ENCODE measurements around the gene SHROOM4. TPM values are rescaled to one million over a fixed set of nuclear protein-coding genes. Genes with fewer than 3 reads are reported as not detected.

The SHROOM4 gene
- polyA plus RNA-seq, 5 donors, result 20.6 to 38.8 (median 33.6) TPM

- DNase-seq, result no peak
These were observed 34.3 kb downstream of the SHROOM4 start for GRCh38 chrX:50779694-50780093.

DNA sequence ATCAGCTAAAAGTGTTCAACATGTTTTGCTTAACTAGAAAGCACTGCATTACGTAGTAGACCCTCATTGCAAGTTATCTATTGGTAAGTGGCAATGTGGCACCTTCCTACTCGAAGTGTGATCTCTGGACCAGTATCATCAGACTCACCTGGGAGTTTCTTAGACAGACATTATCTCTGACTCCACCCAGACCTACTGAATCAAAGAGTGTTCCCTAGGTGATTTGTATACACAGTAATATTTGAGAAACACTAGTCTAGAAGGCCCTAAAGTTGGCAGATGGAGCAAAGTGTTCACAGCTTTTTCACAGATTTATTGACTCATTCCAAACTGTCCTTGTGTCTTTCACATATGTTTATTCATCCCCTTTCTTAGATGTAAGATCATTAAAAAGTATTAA, 35.7 kb downstream of the SHROOM4 start:
- DNase-seq, result no peak

DNA sequence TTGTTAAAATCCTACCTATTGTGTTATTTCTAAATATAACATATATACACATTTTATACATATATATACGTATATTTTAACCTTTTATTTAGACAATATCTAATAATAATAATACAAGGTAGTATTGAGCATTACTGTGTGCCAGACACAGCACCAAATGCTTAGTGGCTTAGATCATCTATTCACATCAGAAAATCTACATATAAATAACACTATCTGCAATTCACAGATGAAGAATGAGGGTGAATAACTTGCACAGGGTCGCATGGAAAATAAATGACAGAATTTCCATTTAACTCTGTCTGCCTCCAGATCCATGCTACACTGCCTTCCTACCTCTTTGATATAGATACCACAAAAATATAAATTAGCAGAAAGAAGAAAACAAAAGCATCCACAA, 37.7 kb downstream of the SHROOM4 start:
- no peak for DNase-seq

DNA sequence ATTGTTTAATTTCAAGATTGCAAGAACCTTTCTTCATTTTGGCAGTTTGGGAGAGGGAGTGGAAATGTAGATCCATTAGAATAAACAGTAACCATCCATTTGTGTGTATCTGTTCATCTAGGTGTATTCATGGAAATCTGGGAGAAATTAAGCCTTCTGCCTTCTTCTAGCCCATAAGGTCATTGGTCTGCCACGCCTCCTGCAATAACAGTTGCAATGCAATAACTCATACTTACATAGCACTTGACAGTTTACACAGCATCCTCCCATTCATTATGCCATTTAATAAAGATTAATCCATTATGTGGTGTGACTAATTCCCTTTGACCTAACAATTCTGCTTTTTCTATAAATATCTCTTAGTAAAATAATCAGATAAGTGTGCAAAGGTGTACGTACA, 42.6 kb downstream of the SHROOM4 start:
- DNase-seq, result no peak

- DNase-seq, result peak; percentile 67 to 73
These were observed 43.3 kb downstream of the SHROOM4 start for GRCh38 chrX:50770702-50771101.

GRCh38 chrX:50769389-50770063, 44.5 kb downstream of the SHROOM4 start:
- no peak for DNase-seq

DNA sequence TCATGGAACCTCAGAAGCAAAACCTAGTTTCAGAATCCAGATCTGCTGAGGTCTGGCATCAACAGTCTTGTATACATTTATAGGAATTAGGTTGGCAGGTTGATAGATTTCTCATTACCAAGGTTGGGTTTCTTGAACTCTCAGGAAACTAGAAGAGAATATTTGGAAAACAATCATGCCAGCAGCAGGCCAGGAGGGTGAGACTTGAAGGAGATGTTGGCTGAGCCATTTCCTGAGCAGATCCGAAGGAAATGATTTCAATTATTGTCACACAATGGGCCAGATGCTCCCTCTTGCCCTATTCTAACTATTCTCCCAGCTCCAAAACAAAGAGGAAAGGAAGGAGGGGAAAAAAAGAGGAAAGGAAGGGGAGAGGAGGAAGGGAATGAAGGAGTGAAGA, 45.2 kb downstream of the SHROOM4 start:
- DNase-seq, result no peak

DNA sequence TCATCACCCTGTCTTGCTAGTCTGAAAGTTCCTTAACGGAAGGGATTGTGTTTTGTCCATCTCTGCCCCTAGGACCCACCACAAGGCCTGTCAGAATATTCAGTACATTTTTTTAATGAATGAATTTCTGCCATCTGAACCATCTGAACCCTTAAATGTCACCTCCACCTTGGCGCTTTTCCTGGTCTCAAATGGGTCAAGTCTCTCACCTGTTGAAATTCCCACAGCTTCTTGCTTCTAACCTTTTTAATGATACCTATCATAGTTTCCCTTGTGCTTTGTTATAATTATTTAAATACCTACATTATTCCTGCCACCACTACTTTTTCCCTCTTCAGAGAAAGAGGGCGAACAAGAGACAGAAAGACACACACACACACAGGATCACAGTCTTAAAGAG, 48.0 kb downstream of the SHROOM4 start:
- no peak for DNase-seq

DNA sequence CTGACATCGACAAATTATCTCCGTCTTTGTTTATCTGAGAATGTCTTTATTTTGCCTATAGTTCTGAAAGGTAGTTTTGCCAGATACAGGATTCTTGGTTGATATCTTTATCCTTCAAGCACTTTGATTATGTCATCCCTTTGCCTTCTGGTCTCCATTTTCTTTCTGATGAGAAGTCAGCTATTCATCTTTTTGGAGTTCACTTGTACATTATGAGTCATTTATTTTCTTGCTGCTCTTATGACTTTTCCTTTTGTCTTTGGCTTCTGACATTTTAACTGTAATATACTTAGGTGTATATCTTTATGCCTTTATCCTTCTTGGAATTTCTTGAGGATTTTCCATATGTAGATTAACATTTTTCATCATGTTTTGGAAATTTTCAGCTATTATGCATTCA, 51.4 kb downstream of the SHROOM4 start:
- DNase-seq, result no peak

- DNase-seq, result no peak
These were observed 57.7 kb downstream of the SHROOM4 start for GRCh38 chrX:50756276-50756675.

- DNase-seq, result no peak
These were observed 62.9 kb downstream of the SHROOM4 start for GRCh38 chrX:50751091-50751490.

GRCh38 chrX:50747471-50747900, 66.5 kb downstream of the SHROOM4 start:
- no peak for DNase-seq

GRCh38 chrX:50736656-50737055, 77.3 kb downstream of the SHROOM4 start:
- DNase-seq, result no peak

DNA sequence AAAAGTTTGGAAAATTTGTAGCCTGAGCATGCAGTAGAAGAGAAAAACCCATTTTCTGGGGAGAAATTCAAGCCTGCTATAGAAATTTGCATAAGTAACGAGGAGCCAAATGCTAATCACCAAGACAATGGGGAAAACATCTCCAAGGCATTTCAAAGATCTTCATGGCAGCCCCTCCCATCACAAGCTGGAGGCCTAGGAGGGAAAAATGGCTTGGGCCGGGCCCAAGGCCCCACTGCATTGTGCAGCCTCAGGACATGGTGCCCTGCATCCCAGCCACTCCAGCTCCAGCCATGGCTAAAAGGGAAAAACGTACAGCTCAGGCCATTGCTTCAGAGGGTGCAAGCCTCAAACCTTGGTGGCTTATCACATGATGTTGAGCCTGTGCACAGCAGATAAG, 87.7 kb downstream of the SHROOM4 start:
- DNase-seq, result no peak

- DNase-seq, result no peak
These were observed 88.7 kb downstream of the SHROOM4 start for GRCh38 chrX:50725310-50725709.

DNA sequence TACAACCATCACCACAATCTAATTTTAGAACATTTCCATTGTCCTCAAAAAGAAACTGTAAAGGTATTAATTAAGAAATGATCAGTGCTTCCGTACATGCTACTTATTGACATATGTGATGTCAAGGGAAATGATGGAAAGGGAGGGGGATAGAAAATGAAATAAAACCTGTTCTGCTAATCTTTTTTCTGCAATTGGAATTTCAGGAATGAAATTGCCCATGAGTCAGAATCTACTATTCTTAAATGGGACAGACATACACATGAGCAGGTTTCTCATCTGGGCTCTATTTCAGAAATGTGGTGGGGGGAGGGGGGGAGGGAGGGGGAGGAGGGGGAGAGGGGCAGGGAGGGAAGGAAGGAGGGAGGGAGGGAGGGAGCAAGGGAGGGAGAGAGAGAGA, 91.0 kb downstream of the SHROOM4 start:
- no peak for DNase-seq

DNA sequence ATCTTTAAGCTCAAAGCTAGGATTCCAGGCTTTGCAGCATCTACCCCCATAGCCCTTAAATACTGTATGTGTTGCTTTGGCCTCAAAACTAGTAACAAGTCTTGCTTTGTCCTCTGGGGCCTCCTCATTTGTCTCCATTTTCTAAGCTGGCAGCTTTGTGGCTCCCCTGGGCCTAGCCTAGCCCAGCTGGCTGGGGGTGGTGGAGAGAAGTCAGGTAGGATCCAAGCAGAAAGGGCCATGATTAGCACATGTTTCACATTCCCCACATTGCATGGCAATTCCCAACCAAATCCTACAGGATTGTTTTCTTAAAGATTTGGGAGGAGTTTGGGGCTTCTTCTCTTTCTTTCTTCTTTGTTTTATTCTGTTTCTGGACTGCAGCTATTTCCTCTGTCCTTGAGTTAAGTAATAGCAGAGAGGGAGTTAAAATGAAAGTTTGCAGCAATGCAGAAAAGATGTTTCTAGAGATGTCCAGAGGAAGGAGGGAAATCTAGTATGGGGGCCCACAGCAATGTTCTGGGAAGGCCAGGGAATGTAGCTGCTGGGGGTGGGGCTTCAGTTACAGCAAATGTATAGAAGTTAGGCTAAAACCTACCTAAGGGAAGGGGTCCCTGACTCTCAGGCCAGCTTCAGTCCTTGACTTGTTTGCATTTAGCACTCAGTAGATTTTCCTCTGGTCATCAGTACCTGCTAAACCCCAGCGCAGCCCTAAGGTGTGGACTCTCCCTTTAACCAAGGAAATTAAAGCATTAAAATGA, 92.1 kb downstream of the SHROOM4 start:
- no peak for DNase-seq

DNA sequence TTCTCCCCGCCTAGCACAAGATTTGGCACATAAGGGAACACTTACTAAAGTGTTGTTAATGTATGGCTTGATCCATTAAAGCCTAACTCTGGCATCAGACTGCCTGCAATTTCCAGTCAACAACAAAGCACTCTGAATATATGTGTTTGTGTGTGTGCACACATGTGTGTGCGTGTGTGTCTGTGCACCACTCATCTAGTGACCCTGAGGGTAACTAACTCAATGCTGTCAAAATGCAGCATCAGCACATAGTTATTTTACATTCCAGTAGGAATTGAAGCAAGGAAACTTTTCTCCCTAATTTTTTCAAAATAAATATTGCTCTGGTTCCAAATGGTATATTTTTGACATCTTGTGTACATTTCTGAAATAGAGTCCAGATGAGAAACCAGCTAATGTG, 94.4 kb downstream of the SHROOM4 start:
- DNase-seq, result no peak

DNA sequence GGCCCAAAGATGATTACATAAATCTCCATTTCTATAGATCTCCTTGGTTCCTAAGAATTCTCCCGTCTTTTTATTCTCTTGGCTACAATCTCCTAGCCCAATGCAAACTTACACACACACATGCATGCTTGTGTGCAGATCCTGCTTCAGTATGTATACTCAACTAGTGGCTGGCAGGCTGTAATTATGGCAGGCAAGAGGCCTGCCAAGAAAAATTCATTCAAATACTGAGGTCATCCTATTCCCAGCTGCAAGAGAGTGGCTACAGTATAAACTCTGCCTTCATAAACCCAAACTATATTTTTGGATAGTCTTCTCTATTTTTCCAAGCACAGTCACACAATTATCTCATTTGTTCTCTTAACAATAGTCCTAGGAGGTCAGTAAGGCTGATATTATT, 95.2 kb downstream of the SHROOM4 start:
- DNase-seq, result no peak

- DNase-seq, result no peak
These were observed 97.3 kb downstream of the SHROOM4 start for GRCh38 chrX:50716706-50717105.

DNA sequence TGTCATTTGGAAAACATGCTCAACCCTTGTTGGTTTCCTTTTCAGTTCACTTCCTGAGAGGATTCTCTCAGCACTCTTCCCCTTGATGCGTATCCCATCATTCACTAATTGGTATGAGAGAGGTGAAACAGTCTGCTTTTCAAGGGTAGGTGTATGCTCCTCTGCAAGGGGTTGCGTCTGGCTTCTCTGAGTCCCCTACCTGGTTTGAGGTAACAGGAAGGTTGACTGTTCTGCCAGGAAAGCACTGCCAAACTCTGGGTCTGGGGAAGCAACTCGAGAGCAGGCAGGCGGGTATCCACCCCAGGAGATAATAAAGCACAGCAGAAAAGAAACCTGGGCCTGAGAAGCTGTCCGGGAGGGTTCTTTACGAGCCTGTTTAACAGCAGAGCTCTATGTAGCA, 101.2 kb downstream of the SHROOM4 start:
- DNase-seq, result no peak

DNA sequence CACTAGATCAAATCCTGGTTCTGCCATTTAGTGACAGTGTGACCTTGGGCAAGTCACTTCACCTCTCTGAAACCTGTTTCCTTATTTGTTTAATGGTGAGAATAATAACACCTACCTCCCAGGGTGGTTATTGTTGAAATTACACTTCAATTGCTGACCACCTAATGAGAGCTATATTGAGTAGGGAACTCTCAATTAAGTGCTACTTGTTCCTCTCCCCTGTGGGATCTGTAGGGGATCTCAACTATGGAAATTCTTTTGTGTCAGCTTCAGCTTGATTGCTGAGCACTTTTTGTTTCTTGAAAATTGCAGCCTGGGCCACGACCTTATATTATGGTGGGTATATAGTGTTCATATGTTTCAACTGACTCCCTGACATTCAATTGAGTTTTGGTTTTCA, 102.1 kb downstream of the SHROOM4 start:
- DNase-seq, result no peak

GRCh38 chrX:50707955-50708699, 105.9 kb downstream of the SHROOM4 start:
- no peak for DNase-seq
